Activated T-helper 1 cell treated with anti-CD3 and anti-CD28 coated beads, Interleukin-12 subunit alpha, Interleukin-12 subunit beta, Interleukin-2, Interleukin-4 antibody, amounts not matched to agents 30 ng/mL and 10 ng/mL and 1 ng/mL, durations not matched to agents 14 hours and 24 hours and 36 hours (primary cell): ENCODE data around the gene CEP131. TPM values are rescaled to one million over a fixed set of nuclear protein-coding genes. Genes with fewer than 3 reads are reported as not detected.

Experiments
- DNase-seq: peaks from one replicate; pipeline ENCODE4 v3.0.0; 2021; ENCODE audit warnings: low spot score
- H3K27ac Mint-ChIP-seq: one replicate; pipeline ENCODE4 v1.8.0; 2021; ENCODE audit warnings: mild to moderate bottlenecking, mixed read lengths
- H3K27me3 Mint-ChIP-seq: one replicate; pipeline ENCODE4 v1.8.0; 2022; ENCODE audit warnings: mild to moderate bottlenecking, moderate library complexity, mixed read lengths; ENCODE audit not compliant: insufficient read depth
- H3K36me3 Mint-ChIP-seq: one replicate; pipeline ENCODE4 v1.8.0; 2021; ENCODE audit warnings: low read depth, mixed read lengths
- H3K4me1 Mint-ChIP-seq: one replicate; pipeline ENCODE4 v1.8.0; 2021; ENCODE audit warnings: low read depth, mixed read lengths
- H3K4me3 Mint-ChIP-seq: one replicate; pipeline ENCODE4 v1.8.0; 2021; ENCODE audit warnings: mild to moderate bottlenecking, moderate library complexity, mixed read lengths
- H3K9me3 Mint-ChIP-seq: one replicate; pipeline ENCODE4 v1.8.0; 2021; ENCODE audit warnings: mixed read lengths
- intact Hi-C: fragments of 100-400 bp; cut with micrococcal nuclease; formaldehyde crosslinking; loops from one replicate; pipeline ENCODE4 v1.15.1; 2024
- total RNA-seq: library from RNA; stranded (reverse); gene quantifications from 2 replicates; pipeline ENCODE4 v1.2.3, GENCODE V29; 2022

The CEP131 gene
- total RNA-seq, 1 donor from 2014 or later: 17.5 TPM

DNA sequence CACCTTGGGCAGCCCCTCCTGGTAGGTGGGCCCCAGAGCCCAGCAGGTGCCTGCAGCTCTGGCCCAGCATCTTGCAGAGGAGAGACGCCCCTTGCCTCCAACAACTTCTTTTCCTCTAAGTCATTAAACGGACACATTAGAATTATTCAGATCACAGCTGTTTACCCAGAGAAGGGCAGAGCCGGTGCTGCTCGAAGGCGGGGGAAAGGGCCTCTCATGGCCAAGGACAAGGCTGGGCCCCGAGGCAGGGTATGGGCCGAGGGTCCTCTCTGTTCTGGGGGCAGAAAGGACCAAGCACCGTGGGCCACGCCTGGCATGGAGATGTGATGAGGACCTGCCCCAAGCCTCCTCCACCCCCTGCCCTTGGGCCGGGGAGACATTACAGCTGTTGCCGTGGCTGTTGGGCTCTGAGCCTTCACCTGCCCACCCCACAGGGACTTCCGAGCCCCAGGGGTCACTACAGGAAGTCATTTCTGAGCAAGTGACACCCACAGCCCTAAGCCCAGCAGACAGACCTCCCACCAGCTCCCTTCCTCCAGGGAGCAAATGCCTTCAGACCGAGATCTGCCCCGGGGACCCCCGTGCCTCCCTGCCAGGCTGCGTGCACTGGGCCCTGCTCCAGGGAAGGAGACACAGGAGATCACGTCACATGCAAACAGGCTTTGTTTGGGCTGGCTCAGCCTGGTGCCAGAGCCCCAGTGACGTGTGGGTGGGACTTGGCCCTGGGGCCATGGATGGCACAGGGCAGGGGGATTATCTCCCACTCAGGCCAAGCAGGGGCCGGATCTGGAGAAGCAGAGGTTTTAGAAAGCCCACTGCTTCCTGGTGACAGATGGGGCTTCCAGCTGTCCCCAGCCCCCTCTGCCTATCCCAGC is 58.2 kb downstream of the CEP131 start:
- no peak overlapping the region for H3K4me3 Mint-ChIP-seq
- no peaks in the 10 kb centered on the region for H3K4me1 Mint-ChIP-seq
- H3K27me3 Mint-ChIP-seq: peaks cover 17% of the 10 kb centered on the region
- intact Hi-C loops: no loop called here
- H3K9me3 Mint-ChIP-seq: no peaks in the 10 kb centered on the region
- H3K27ac Mint-ChIP-seq: no peak overlapping the region
- no peaks in the 10 kb centered on the region for H3K36me3 Mint-ChIP-seq
- DNase-seq: no peak

DNA sequence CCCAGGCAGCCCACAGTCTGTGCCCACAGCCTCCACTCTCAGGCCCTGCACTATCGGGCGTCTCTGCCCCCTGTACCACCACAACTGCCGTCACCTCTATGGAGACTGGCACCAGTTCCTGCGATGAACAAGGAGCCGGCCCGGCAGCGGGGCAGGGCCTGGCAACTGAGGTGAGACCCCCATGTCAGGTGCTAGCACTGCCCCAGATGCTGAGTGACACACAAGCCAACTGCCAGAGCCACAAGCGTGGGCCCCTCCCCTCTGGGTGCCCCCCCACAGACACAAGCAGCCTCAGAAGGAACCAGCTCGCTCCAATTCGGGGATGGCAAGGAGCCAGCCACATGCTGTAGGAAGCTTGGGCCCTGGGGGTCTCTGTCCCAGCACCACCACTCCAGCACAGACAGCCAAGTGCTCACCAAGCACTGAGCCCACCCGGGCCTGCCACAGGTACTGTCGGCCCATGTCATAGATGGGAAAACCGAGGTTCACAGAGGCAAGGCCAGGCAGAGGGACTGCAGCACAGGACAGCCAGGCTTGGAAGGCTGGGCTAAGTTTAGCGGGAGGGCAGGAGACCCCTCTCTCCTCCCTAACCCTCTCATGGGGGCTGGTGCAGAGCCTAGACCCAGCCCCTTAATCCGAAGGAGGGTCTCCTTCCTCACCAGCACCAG is 58.9 kb downstream of the CEP131 start:
- Mint-ChIP-seq H3K27me3 (peaks cover 19% of the 10 kb centered on the region), H3K4me1 (no peaks in the 10 kb centered on the region), H3K9me3 (no peaks in the 10 kb centered on the region), H3K27ac (no peak overlapping the region), H3K4me3 (no peak overlapping the region), H3K36me3 (no peaks in the 10 kb centered on the region)
- DNase-seq: no peak
- intact Hi-C loops: no loop called here

DNA sequence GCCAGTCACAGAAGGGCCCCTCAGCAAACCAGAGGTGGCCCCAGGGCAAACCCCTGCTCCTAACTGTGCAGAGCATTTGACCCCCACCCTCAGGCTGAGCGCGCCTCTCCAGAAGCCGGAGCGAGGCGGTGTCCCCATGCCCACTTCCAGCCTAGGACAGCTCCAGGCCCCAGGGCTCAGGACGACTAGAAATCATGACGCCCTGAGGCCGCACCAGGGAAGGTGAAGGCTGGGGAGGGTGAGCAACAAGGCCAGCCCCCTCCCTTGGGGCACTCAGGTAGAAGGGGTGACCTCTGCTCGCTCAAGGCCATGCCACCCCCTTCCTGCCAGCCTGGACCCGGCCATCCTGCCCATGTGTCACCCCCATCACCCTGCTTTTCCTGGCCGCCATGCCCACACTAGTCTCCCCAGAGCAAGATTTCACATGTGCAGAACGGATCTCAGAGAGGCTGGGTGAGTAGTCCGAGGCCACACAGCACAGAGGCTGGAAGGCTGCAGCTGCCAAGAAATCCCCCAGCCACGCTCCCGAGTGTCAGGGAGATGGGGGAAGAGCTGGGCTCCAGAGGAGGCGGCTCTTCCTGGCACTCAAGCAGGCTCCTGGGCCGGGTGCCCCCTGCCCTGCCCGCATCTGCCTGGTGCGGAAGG is 59.6 kb downstream of the CEP131 start:
- peaks cover 19% of the 10 kb centered on the region for H3K27me3 Mint-ChIP-seq
- intact Hi-C loops: no loop called here
- H3K36me3 Mint-ChIP-seq: no peaks in the 10 kb centered on the region
- H3K4me3 Mint-ChIP-seq: no peak overlapping the region
- H3K9me3 Mint-ChIP-seq: no peaks in the 10 kb centered on the region
- H3K27ac Mint-ChIP-seq: no peak overlapping the region
- no peaks in the 10 kb centered on the region for H3K4me1 Mint-ChIP-seq
- no peak for DNase-seq

DNA sequence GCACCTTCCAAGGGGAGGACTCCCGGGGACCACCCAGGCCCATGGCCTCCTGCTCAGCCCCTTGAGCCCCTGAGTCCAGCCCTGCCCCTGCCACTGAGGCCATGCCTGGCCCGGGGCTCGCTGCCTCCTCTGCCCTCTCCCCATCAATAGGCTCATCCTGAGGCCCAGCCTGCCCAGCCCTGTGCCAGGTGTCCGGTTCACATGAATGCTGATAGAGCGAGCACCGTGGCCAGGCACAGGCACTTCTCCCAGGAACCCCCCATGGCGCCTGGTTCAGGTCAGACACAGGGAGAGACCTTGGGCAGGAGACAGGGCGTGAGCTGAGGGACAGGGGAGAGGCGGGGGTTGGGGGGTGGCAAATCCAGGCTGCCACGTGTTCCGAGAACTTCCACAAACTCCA is 60.3 kb downstream of the CEP131 start:
- Mint-ChIP-seq H3K4me1 (no peaks in the 10 kb centered on the region), H3K27me3 (peaks cover 16% of the 10 kb centered on the region)
- intact Hi-C loops: no loop called here

DNA sequence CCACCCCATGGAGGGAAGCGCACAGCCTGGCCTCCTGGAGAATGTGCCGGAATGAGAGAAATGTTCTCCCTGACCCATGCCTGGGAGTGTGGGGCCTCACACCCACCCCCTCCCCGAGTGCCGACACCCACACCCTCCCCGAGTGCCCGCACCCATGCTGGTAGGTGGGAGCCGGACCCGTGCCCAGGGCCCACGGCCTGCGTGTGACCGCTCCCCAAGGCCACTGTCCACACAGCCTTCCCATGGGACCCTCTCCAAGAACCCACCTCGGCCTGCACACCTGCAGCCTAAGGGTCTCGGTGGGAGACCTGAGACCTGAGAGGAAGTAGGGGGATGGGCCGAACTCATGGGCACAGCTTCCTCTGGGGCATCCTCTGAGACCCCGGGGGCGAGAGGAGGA is 60.8 kb downstream of the CEP131 start:
- no peak overlapping the region for H3K27ac Mint-ChIP-seq
- intact Hi-C loops: no loop called here
- no peak overlapping the region for H3K4me3 Mint-ChIP-seq
- DNase-seq: no peak
- no peaks in the 10 kb centered on the region for H3K4me1 Mint-ChIP-seq
- no peaks in the 10 kb centered on the region for H3K9me3 Mint-ChIP-seq
- no peaks in the 10 kb centered on the region for H3K36me3 Mint-ChIP-seq
- H3K27me3 Mint-ChIP-seq: peaks cover 12% of the 10 kb centered on the region

More for the DNA sequence above, 60.3 kb downstream of the CEP131 start:
- DNase-seq: no peak
- Mint-ChIP-seq H3K27ac (no peak overlapping the region), H3K4me3 (no peak overlapping the region), H3K9me3 (no peaks in the 10 kb centered on the region), H3K36me3 (no peaks in the 10 kb centered on the region)

DNA sequence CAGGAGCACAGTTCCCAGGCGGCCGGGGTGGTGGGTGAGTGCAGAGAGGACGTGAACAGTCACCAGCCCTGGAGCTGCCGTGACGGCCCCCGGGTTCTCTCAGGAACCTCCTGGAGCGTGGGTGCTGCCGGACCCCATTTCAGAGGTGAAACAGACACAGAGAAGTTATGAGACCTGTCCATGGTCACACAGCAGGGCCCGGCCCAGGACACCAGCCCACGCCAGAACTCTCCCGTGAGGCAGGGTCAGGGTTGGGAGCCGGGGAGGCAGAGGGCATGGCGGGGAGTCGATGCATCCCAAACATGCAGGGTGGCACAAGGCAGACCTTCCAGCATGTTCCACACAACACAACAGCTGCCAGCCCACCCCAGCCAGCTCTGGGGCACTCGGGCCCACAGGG is 61.2 kb downstream of the CEP131 start:
- Mint-ChIP-seq H3K4me3 (no peak overlapping the region), H3K27me3 (peaks cover 12% of the 10 kb centered on the region), H3K36me3 (no peaks in the 10 kb centered on the region), H3K4me1 (no peaks in the 10 kb centered on the region), H3K9me3 (no peaks in the 10 kb centered on the region), H3K27ac (no peak overlapping the region)
- intact Hi-C loops: no loop called here
- DNase-seq: no peak

DNA sequence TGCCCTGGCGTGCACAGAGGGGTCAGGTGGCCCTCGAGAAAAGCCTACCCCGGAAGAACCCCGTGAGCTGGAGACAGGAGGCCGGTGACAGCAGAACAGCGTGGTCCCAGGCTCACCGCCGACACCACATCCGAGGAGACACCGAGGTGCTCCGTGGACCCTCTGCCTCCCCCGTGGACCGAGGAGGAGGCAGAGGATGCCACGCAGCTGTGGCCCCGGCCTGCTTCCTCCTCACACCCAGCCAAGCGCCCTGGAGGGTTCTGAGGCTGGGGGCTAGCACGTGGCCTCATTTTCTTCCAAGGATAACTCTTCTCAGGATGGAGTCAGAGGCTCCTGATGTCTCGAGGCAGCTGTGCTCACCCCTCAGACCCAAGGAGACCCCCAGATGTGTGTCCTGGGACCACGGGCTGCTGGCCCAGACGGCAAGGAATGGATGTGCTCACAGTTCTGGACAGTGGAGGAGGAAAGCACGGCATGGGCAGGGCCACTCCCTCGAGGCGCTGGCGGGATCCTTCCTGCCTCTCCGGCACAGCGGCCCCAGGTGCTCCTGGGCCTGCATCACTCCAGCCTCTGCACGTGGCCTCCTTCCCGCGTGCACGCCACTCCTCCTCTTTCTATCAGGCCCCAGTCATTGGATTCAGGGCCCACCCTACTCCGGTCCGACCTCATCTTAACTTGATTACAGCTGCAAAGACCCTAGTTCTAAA is 61.9 kb downstream of the CEP131 start:
- H3K36me3 Mint-ChIP-seq: no peaks in the 10 kb centered on the region
- H3K27ac Mint-ChIP-seq: no peak overlapping the region
- no peak overlapping the region for H3K4me3 Mint-ChIP-seq
- H3K9me3 Mint-ChIP-seq: no peaks in the 10 kb centered on the region
- intact Hi-C loops: no loop called here
- DNase-seq: no peak
- no peaks in the 10 kb centered on the region for H3K4me1 Mint-ChIP-seq
- H3K27me3 Mint-ChIP-seq: peaks cover 12% of the 10 kb centered on the region

DNA sequence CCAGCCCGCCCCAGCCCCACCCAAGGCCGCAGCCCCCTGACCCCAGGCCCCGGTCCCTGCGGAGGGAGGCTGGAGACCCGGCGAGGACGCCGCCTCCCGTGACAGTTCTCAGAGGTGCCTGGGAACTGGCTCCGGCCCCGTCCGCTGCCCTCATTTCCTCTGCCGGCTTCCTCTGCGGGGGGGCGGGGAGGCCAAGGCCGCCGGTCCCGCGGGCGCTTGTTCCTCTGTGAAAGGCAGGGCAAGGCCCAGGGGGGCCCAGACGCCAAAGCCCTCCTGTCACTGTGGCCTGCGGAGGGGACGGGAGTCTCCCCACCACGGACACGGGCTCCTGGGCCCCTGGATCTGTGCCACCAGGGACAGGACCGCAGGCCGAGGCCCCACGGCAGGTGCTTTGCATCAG is 62.5 kb downstream of the CEP131 start:
- peaks cover 12% of the 10 kb centered on the region for H3K27me3 Mint-ChIP-seq
- H3K36me3 Mint-ChIP-seq: no peaks in the 10 kb centered on the region
- H3K4me3 Mint-ChIP-seq: no peak overlapping the region
- intact Hi-C loops: no loop called here
- H3K27ac Mint-ChIP-seq: no peak overlapping the region
- H3K4me1 Mint-ChIP-seq: no peaks in the 10 kb centered on the region
- H3K9me3 Mint-ChIP-seq: no peaks in the 10 kb centered on the region
- DNase-seq: no peak

DNA sequence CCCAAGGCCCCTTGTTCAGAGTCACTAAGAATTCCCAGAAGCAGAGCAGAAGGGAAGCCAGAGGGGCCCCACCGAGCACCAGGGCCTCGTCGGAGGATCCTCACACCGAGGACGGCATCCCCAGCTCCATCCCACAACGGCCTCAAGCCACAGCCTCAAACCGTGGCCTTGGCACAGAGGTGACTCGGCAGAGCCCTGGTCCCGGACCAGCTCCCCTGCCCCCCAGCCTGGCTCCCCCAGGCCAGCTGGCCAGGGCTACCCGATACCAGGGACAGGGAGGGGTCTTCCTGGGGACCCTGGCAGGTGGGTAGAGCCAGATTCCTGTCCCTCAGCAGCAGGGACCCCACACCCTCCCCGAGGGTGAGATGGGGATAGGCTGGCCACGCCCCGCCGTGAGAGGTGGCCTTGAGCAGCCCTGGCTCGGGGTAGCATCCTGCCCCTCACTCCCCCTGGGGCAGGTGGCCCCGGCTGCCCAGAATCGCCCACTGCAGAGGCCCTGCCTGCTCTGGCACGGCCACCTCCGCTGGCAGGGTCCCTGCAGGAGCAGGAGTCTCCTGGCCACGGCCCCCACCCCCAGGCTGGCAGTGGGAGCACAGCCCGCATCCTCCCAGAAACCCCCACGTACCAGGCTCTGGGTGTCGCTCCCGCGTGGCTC is 63.0 kb downstream of the CEP131 start:
- no peaks in the 10 kb centered on the region for H3K9me3 Mint-ChIP-seq
- H3K36me3 Mint-ChIP-seq: no peaks in the 10 kb centered on the region
- H3K27ac Mint-ChIP-seq: no peak overlapping the region
- peaks cover 12% of the 10 kb centered on the region for H3K27me3 Mint-ChIP-seq
- H3K4me3 Mint-ChIP-seq: no peak overlapping the region
- intact Hi-C loops: no loop called here
- DNase-seq: no peak
- H3K4me1 Mint-ChIP-seq: no peaks in the 10 kb centered on the region

DNA sequence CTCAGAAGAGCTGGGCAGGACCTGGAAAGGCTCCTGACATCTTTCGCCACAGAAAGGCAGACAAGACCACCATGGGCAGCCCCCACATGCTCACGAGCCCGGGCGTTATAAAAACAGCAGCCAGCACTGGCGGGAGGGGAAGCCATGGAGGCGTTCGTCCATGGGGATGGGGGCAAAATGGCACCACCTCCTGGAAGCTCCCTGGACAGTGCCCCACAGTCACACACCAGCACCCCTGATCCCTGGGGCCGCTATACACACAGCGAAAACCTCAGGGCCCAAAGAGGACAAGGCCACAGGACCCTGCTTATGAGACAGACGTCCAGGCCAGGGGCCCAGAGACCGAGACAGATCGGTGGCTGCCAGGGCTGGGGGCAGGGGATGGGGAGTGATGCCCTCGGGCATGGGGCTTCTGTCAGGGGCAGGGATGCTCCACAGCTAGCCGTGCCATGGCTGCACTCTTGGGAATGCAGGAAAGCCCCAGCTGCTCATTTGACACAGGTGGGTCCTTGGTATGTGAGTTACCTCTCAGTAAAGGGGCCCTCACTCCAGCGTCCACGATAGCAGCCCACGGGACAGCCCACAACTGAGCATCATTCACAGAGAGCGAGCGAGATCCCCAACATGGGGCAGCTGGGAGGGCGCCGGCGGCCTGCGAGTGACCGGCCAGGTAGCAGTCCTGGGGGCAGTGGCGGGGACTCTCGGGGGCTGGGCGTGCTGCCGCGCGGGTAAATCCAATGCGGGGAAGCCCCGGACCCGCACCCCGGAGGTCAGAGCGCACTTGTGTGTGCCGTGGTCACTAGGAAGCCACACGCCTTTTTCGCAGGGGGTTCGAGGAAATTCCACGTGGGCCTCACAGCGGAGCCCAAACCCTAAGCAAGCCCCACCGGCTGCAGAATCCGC is 63.8 kb downstream of the CEP131 start:
- Mint-ChIP-seq H3K9me3 (no peaks in the 10 kb centered on the region), H3K27me3 (peaks cover 6% of the 10 kb centered on the region), H3K4me3 (peak overlapping the region; percentile 59), H3K4me1 (no peaks in the 10 kb centered on the region), H3K36me3 (no peaks in the 10 kb centered on the region), H3K27ac (no peak overlapping the region)
- intact Hi-C loops: no loop called here
- no peak for DNase-seq

DNA sequence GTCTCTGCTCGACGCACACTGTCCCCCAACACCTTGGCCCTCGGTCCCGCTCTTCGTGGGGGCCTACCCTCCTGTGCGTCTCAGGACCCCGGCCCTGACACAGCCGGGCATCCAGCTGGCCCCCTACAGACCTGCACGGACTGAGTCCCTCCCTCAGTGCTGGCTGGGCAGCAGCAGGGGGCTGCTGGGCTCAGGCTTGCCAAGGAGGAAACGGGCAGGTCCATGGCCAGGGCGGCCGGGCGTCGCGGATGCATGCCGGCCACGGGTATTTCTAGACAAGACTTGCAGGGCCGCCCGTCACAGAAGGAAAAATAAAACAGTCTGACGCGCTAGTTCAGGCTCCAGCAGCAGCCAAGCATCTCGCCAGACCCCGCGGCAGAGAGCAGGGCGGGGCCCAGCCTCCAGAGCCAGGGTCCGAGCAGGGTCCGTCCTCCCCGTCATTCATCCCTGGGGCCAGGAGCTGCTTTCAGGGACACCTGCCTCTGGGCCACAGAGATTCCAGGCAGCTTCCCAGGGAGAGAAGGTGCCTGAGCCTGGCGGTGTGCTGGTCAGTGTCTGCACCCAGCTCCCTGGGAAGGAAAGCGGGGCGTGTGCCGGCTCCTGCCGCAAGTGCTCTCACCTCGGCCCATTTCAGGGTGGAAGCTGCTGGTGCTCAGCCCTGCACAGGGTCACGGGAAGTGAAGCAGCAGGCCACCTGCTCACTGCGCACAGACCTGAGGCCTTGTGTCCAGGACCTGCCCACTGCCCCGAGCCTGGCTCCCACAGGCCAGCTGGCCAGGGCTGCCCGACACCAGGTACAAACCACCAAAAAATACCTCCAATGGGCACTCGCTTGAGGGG is 64.7 kb downstream of the CEP131 start:
- no peaks in the 10 kb centered on the region for H3K36me3 Mint-ChIP-seq
- no peaks in the 10 kb centered on the region for H3K4me1 Mint-ChIP-seq
- peaks cover 2% of the 10 kb centered on the region for H3K27me3 Mint-ChIP-seq
- H3K9me3 Mint-ChIP-seq: no peaks in the 10 kb centered on the region
- intact Hi-C loops: no loop called here
- H3K27ac Mint-ChIP-seq: no peak overlapping the region
- no peak overlapping the region for H3K4me3 Mint-ChIP-seq
- DNase-seq: no peak
